ENCODE data around the gene DGLUCY. TPM values are rescaled to one million over a fixed set of nuclear protein-coding genes. Genes with fewer than 3 reads are reported as not detected.

Gene DGLUCY
- total and polyA plus RNA-seq, 2 of the 8 experiments (the other 6 are each of a cell fraction or from before 2014, with no cell fraction given): 24.9 to 31.8 TPM

- no peak for TF ChIP-seq POU5F1 (IDR thresholded peaks at IDR 0.05; ENCODE audit: low read depth, low read length)
- no peak for TF ChIP-seq SP1 (IDR thresholded peaks at IDR 0.05; ENCODE audit: low read depth, low read length)
- TF ChIP-seq GABPA (IDR thresholded peaks at IDR 0.05; ENCODE audit: borderline replicate concordance, insufficient read depth, low read length): no peak
Observed at GRCh38 chr14:91232052-91232451, 118.2 kb downstream of the DGLUCY start (continued).
